ENCODE data around the gene SCN2A.
A peak's percentile ranks its signal among the peaks of the same experiment; 100 is the strongest.
"Not testable (repeated sequence)": the region's sequence is repeated elsewhere in the genome, so short reads cannot be mapped to it uniquely, and the experiment has no call there.

SCN2A gene

GRCh38 chr2:165251366-165251765 is 12.2 kb downstream of the SCN2A start:
- DNase-seq (ENCODE audit: low read depth in 1 of 2, low spot score in 1 of 2): no peak

GRCh38 chr2:165253178-165253577 is 14.0 kb downstream of the SCN2A start:
- DNase-seq (ENCODE audit: low read depth in 1 of 2, low spot score in 1 of 2): no peak

GRCh38 chr2:165256618-165257017 is 17.4 kb downstream of the SCN2A start:
- DNase-seq (ENCODE audit: low read depth in 1 of 2, low spot score in 1 of 2): no peak

- DNase-seq (ENCODE audit: low read depth in 1 of 2, low spot score in 1 of 2): not testable (repeated sequence)
Measured at GRCh38 chr2:165260347-165260746, 21.1 kb downstream of the SCN2A start.

GRCh38 chr2:165268754-165269153 is 29.5 kb downstream of the SCN2A start:
- DNase-seq (ENCODE audit: low read depth in 1 of 2, low spot score in 1 of 2): peak in 1 of 2 donors; percentile 2

GRCh38 chr2:165273176-165273575 is 34.0 kb downstream of the SCN2A start:
- DNase-seq (ENCODE audit: low read depth in 1 of 2, low spot score in 1 of 2): no peak

GRCh38 chr2:165274698-165275097 is 35.5 kb downstream of the SCN2A start:
- DNase-seq (ENCODE audit: low read depth in 1 of 2, low spot score in 1 of 2): no peak

- no peak for DNase-seq (ENCODE audit: low read depth in 1 of 2, low spot score in 1 of 2)
Measured at GRCh38 chr2:165275932-165276331, 36.7 kb downstream of the SCN2A start.

- no peak for DNase-seq (ENCODE audit: low read depth in 1 of 2, low spot score in 1 of 2)
Measured at GRCh38 chr2:165277295-165277694, 38.1 kb downstream of the SCN2A start.

GRCh38 chr2:165277860-165278656 is 38.8 kb downstream of the SCN2A start:
- DNase-seq (ENCODE audit: low read depth in 1 of 2, low spot score in 1 of 2): no peak

GRCh38 chr2:165280356-165280755 is 41.1 kb downstream of the SCN2A start:
- DNase-seq (ENCODE audit: low read depth in 1 of 2, low spot score in 1 of 2): no peak

GRCh38 chr2:165281387-165281786 is 42.2 kb downstream of the SCN2A start:
- DNase-seq (ENCODE audit: low read depth in 1 of 2, low spot score in 1 of 2): no peak

- no peak for DNase-seq (ENCODE audit: low read depth in 1 of 2, low spot score in 1 of 2)
Measured at GRCh38 chr2:165283342-165283741, 44.1 kb downstream of the SCN2A start.

- DNase-seq (ENCODE audit: low read depth in 1 of 2, low spot score in 1 of 2): no peak
Measured at GRCh38 chr2:165287094-165287778, 48.0 kb downstream of the SCN2A start.

GRCh38 chr2:165289069-165289468 is 49.9 kb downstream of the SCN2A start:
- DNase-seq (ENCODE audit: low read depth in 1 of 2, low spot score in 1 of 2): no peak

GRCh38 chr2:165293440-165294420 is 54.5 kb downstream of the SCN2A start:
- DNase-seq (ENCODE audit: low read depth in 1 of 2, low spot score in 1 of 2): peak in 1 of 2 donors; percentile 69

- no peak for DNase-seq (ENCODE audit: low read depth in 1 of 2, low spot score in 1 of 2)
Measured at GRCh38 chr2:165294912-165295311, 55.7 kb downstream of the SCN2A start.

- no peak for DNase-seq (ENCODE audit: low read depth in 1 of 2, low spot score in 1 of 2)
Measured at GRCh38 chr2:165295643-165296042, 56.4 kb downstream of the SCN2A start.

GRCh38 chr2:165305391-165306096 is 66.3 kb downstream of the SCN2A start:
- DNase-seq (ENCODE audit: low read depth in 1 of 2, low spot score in 1 of 2): no peak

GRCh38 chr2:165307317-165307716 is 68.1 kb downstream of the SCN2A start:
- no peak for DNase-seq (ENCODE audit: low read depth in 1 of 2, low spot score in 1 of 2)

GRCh38 chr2:165311949-165312348 is 72.7 kb downstream of the SCN2A start:
- no peak for DNase-seq (ENCODE audit: low read depth in 1 of 2, low spot score in 1 of 2)
